ENCODE results near the gene OR5K3.

Gene OR5K3

GRCh38 chr3:98434412-98434811 lies 43.9 kb downstream of the OR5K3 start:
- DNase-seq: no peak

- no peak for DNase-seq
Observed at GRCh38 chr3:98440283-98440682, 49.8 kb downstream of the OR5K3 start.

All from T-helper 9 cell (primary cell).